Measurements from ENCODE around the gene KRTAP10-3. TPM values are rescaled to one million over a fixed set of nuclear protein-coding genes. Genes with fewer than 3 reads are reported as not detected.

KRTAP10-3 gene
- total and polyA plus RNA-seq, 2 of the 13 experiments (the other 11 are each of a cell fraction or from before 2014, with no cell fraction given), result not detected

DNA sequence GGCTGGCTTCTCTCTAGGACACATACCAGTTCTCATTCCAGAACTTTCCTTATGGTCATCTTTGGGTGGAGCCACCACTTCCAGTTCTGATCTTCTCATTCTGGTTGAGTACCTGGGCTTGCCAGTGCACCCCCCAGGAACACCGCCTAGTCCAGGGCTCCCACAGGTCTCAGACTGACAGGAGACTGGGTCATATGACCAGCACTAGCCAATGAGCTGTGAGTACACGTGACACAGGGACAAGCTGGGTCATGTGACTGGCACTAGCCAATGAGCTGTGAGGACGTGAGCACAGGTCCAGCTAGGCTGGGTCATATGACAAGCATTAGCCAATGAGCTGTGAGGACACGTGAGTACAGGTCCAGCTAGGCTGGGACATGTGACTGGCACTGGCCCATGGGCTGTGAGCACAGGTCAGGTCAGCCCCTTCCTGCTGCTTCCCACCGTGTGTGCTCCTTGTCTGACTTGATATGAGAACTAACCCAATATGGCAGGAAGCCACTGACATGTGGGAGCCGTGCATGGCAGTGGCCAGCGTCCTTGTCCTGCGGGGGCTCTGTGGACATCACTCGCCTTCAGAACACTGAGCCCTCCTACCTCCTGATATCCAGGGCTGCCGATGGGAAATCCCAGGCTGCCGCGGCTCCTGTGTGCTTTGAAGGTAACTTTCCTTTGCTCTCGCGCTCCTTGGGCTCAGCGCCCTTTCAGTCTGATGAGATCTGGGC lies 41.3 kb downstream of the KRTAP10-3 start (continued):
- TF ChIP-seq, protein P1, sequence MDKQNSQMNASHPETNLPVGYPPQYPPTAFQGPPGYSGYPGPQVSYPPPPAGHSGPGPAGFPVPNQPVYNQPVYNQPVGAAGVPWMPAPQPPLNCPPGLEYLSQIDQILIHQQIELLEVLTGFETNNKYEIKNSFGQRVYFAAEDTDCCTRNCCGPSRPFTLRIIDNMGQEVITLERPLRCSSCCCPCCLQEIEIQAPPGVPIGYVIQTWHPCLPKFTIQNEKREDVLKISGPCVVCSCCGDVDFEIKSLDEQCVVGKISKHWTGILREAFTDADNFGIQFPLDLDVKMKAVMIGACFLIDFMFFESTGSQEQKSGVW (CRISPR knock-in tag; IDR thresholded peaks at IDR 0.05; ENCODE audit: borderline replicate concordance), result no peak
- TF ChIP-seq ZNF556 (CRISPR knock-in tag; IDR thresholded peaks at IDR 0.05; ENCODE audit: borderline replicate concordance) (0 out of 2 replicates have a peak, but pooled peaks have one; percentile 45), ZNF460 (CRISPR knock-in tag; IDR thresholded peaks at IDR 0.05; ENCODE audit: borderline replicate concordance) (no peak), ZNF724P (CRISPR knock-in tag; IDR thresholded peaks at IDR 0.05; ENCODE audit: borderline replicate concordance) (0 out of 2 replicates have a peak, but pooled peaks have one; percentile 53), ZNF235 (CRISPR knock-in tag; IDR thresholded peaks at IDR 0.05; ENCODE audit: borderline replicate concordance) (no peak), SNAPC2 (CRISPR knock-in tag; IDR thresholded peaks at IDR 0.05) (no peak), AGO1 (IDR thresholded peaks at IDR 0.05; ENCODE audit: low read depth, low read length, poor library complexity, severe bottlenecking) (peak; percentile 77), ZNF441 (CRISPR knock-in tag; IDR thresholded peaks at IDR 0.05; ENCODE audit: borderline replicate concordance) (no peak), FOXC1 (CRISPR knock-in tag; IDR thresholded peaks at IDR 0.05; ENCODE audit: borderline replicate concordance) (no peak), MAFG (CRISPR knock-in tag; IDR thresholded peaks at IDR 0.05) (no peak), GATAD2A (CRISPR knock-in tag; IDR thresholded peaks at IDR 0.05) (0 out of 2 replicates have a peak, but pooled peaks have one; percentile 10), ATRX (CRISPR knock-in tag; IDR thresholded peaks at IDR 0.05; ENCODE audit: borderline replicate concordance) (no peak), ZNF382 (CRISPR knock-in tag; IDR thresholded peaks at IDR 0.05; ENCODE audit: borderline replicate concordance) (no peak), RAD21 (CRISPR knock-in tag; IDR thresholded peaks at IDR 0.05) (no peak)
- TF ChIP-seq, protein P2, sequence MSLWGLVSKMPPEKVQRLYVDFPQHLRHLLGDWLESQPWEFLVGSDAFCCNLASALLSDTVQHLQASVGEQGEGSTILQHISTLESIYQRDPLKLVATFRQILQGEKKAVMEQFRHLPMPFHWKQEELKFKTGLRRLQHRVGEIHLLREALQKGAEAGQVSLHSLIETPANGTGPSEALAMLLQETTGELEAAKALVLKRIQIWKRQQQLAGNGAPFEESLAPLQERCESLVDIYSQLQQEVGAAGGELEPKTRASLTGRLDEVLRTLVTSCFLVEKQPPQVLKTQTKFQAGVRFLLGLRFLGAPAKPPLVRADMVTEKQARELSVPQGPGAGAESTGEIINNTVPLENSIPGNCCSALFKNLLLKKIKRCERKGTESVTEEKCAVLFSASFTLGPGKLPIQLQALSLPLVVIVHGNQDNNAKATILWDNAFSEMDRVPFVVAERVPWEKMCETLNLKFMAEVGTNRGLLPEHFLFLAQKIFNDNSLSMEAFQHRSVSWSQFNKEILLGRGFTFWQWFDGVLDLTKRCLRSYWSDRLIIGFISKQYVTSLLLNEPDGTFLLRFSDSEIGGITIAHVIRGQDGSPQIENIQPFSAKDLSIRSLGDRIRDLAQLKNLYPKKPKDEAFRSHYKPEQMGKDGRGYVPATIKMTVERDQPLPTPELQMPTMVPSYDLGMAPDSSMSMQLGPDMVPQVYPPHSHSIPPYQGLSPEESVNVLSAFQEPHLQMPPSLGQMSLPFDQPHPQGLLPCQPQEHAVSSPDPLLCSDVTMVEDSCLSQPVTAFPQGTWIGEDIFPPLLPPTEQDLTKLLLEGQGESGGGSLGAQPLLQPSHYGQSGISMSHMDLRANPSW (CRISPR knock-in tag; IDR thresholded peaks at IDR 0.05; ENCODE audit: borderline replicate concordance), result no peak
- TF ChIP-seq, protein P3, sequence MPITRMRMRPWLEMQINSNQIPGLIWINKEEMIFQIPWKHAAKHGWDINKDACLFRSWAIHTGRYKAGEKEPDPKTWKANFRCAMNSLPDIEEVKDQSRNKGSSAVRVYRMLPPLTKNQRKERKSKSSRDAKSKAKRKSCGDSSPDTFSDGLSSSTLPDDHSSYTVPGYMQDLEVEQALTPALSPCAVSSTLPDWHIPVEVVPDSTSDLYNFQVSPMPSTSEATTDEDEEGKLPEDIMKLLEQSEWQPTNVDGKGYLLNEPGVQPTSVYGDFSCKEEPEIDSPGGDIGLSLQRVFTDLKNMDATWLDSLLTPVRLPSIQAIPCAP (CRISPR knock-in tag; IDR thresholded peaks at IDR 0.05; ENCODE audit: low read depth), result no peak
- TF ChIP-seq, protein P4, sequence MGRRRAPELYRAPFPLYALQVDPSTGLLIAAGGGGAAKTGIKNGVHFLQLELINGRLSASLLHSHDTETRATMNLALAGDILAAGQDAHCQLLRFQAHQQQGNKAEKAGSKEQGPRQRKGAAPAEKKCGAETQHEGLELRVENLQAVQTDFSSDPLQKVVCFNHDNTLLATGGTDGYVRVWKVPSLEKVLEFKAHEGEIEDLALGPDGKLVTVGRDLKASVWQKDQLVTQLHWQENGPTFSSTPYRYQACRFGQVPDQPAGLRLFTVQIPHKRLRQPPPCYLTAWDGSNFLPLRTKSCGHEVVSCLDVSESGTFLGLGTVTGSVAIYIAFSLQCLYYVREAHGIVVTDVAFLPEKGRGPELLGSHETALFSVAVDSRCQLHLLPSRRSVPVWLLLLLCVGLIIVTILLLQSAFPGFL (CRISPR knock-in tag; IDR thresholded peaks at IDR 0.05), result no peak
- TF ChIP-seq, protein P5, sequence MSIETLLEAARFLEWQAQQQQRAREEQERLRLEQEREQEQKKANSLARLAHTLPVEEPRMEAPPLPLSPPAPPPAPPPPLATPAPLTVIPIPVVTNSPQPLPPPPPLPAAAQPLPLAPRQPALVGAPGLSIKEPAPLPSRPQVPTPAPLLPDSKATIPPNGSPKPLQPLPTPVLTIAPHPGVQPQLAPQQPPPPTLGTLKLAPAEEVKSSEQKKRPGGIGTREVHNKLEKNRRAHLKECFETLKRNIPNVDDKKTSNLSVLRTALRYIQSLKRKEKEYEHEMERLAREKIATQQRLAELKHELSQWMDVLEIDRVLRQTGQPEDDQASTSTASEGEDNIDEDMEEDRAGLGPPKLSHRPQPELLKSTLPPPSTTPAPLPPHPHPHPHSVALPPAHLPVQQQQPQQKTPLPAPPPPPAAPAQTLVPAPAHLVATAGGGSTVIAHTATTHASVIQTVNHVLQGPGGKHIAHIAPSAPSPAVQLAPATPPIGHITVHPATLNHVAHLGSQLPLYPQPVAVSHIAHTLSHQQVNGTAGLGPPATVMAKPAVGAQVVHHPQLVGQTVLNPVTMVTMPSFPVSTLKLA (IDR thresholded peaks at IDR 0.05), result peak; percentile 87
- TF ChIP-seq, protein P6, sequence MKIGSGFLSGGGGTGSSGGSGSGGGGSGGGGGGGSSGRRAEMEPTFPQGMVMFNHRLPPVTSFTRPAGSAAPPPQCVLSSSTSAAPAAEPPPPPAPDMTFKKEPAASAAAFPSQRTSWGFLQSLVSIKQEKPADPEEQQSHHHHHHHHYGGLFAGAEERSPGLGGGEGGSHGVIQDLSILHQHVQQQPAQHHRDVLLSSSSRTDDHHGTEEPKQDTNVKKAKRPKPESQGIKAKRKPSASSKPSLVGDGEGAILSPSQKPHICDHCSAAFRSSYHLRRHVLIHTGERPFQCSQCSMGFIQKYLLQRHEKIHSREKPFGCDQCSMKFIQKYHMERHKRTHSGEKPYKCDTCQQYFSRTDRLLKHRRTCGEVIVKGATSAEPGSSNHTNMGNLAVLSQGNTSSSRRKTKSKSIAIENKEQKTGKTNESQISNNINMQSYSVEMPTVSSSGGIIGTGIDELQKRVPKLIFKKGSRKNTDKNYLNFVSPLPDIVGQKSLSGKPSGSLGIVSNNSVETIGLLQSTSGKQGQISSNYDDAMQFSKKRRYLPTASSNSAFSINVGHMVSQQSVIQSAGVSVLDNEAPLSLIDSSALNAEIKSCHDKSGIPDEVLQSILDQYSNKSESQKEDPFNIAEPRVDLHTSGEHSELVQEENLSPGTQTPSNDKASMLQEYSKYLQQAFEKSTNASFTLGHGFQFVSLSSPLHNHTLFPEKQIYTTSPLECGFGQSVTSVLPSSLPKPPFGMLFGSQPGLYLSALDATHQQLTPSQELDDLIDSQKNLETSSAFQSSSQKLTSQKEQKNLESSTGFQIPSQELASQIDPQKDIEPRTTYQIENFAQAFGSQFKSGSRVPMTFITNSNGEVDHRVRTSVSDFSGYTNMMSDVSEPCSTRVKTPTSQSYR (CRISPR knock-in tag; IDR thresholded peaks at IDR 0.05; ENCODE audit: borderline replicate concordance), result no peak
